HEK293 (cell line): ENCODE results near the gene ANKRD40.

Experiments
- EGR2 ChIP-seq: fragments of 450-650 bp; formaldehyde crosslinking; IDR thresholded peaks from 2 replicates; pipeline ENCODE4 v1.5.1; 2016; ENCODE audit warnings: low read depth, missing biosample characterization, missing genetic modification characterization
- GLIS2 ChIP-seq: fragments of 450-650 bp; formaldehyde crosslinking; IDR thresholded peaks from 2 replicates; pipeline ENCODE4 v1.5.1; 2016; ENCODE audit warnings: missing biosample characterization, missing genetic modification characterization
- HOXA7 ChIP-seq: sonication (generic); formaldehyde crosslinking; IDR thresholded peaks from 2 replicates; pipeline ENCODE4 v1.8.1; 2022; ENCODE audit warnings: missing genetic modification reagents, borderline replicate concordance
- KLF7 ChIP-seq: fragments of 450-650 bp; formaldehyde crosslinking; IDR thresholded peaks from 2 replicates; pipeline ENCODE4 v1.5.1; 2016; ENCODE audit warnings: missing biosample characterization, missing genetic modification characterization, borderline replicate concordance
- OSR2 ChIP-seq: fragments of 450-650 bp; formaldehyde crosslinking; IDR thresholded peaks from 2 replicates; pipeline ENCODE4 v1.5.1; 2016; ENCODE audit warnings: missing biosample characterization, missing genetic modification characterization
- OVOL3 ChIP-seq: fragments of 450-650 bp; formaldehyde crosslinking; IDR thresholded peaks from 2 replicates; pipeline ENCODE4 v1.5.1; 2016; ENCODE audit warnings: missing biosample characterization, missing genetic modification characterization
- ZBTB17 ChIP-seq: fragments of 450-650 bp; formaldehyde crosslinking; IDR thresholded peaks from 2 replicates; pipeline ENCODE4 v1.5.1; 2016; ENCODE audit warnings: missing biosample characterization, missing genetic modification characterization
- ZNF112 ChIP-seq: fragments of 450-650 bp; formaldehyde crosslinking; IDR thresholded peaks from 2 replicates; pipeline ENCODE4 v1.5.0; 2017; ENCODE audit warnings: missing biosample characterization, missing genetic modification characterization
- ZNF211 ChIP-seq: fragments of 450-650 bp; formaldehyde crosslinking; IDR thresholded peaks from 2 replicates; pipeline ENCODE4 v1.5.1; 2016; ENCODE audit warnings: low read depth, missing biosample characterization, missing genetic modification characterization
- ZNF221 ChIP-seq: fragments of 450-650 bp; formaldehyde crosslinking; IDR thresholded peaks from 2 replicates; pipeline ENCODE4 v1.5.1; 2017; ENCODE audit warnings: missing biosample characterization, missing genetic modification characterization, borderline replicate concordance
- ZNF223 ChIP-seq: fragments of 450-650 bp; formaldehyde crosslinking; IDR thresholded peaks from 2 replicates; pipeline ENCODE4 v1.5.1; 2016; ENCODE audit warnings: missing biosample characterization, missing genetic modification characterization
- ZNF239 ChIP-seq: fragments of 450-650 bp; formaldehyde crosslinking; IDR thresholded peaks from 2 replicates; pipeline ENCODE4 v1.5.1; 2016; ENCODE audit warnings: missing biosample characterization, missing genetic modification characterization
- ZNF292 ChIP-seq: fragments of 450-650 bp; formaldehyde crosslinking; IDR thresholded peaks from 2 replicates; pipeline ENCODE4 v1.5.1; 2016; ENCODE audit warnings: low read depth, missing biosample characterization, missing genetic modification characterization, borderline replicate concordance
- ZNF404 ChIP-seq: fragments of 450-650 bp; formaldehyde crosslinking; IDR thresholded peaks from 2 replicates; pipeline ENCODE4 v1.5.1; 2017; ENCODE audit warnings: missing biosample characterization, missing genetic modification characterization
- ZNF416 ChIP-seq: fragments of 450-650 bp; formaldehyde crosslinking; IDR thresholded peaks from 2 replicates; pipeline ENCODE4 v1.5.1; 2016; ENCODE audit warnings: missing biosample characterization, missing genetic modification characterization
- ZNF423 ChIP-seq: fragments of 450-650 bp; formaldehyde crosslinking; IDR thresholded peaks from 2 replicates; pipeline ENCODE4 v1.5.1; 2016; ENCODE audit warnings: missing biosample characterization, missing genetic modification characterization
- ZNF514 ChIP-seq: fragments of 450-650 bp; formaldehyde crosslinking; IDR thresholded peaks from 2 replicates; pipeline ENCODE4 v1.5.1; 2016; ENCODE audit warnings: missing biosample characterization, missing genetic modification characterization
- ZNF600 ChIP-seq: fragments of 450-650 bp; formaldehyde crosslinking; IDR thresholded peaks from 2 replicates; pipeline ENCODE4 v1.5.1; 2016; ENCODE audit warnings: missing biosample characterization, missing genetic modification characterization
- ZNF626 ChIP-seq: fragments of 450-650 bp; sonication (Bioruptor Pico); formaldehyde crosslinking; IDR thresholded peaks from 2 replicates; pipeline ENCODE4 v1.5.1; 2018; ENCODE audit warnings: missing biosample characterization, missing genetic modification characterization, inconsistent platforms
- ZNF629 ChIP-seq: fragments of 450-650 bp; formaldehyde crosslinking; IDR thresholded peaks from 2 replicates; pipeline ENCODE4 v1.5.1; 2017; ENCODE audit warnings: missing biosample characterization, missing genetic modification characterization
- ZNF776 ChIP-seq: fragments of 450-650 bp; formaldehyde crosslinking; IDR thresholded peaks from 2 replicates; pipeline ENCODE4 v1.5.0; 2017; ENCODE audit warnings: missing biosample characterization, missing genetic modification characterization, borderline replicate concordance
- ZNF777 ChIP-seq: fragments of 450-650 bp; formaldehyde crosslinking; IDR thresholded peaks from 2 replicates; pipeline ENCODE4 v1.5.1; 2017; ENCODE audit warnings: missing biosample characterization, missing genetic modification characterization, borderline replicate concordance
- ZSCAN23 ChIP-seq: fragments of 450-650 bp; formaldehyde crosslinking; IDR thresholded peaks from 2 replicates; pipeline ENCODE4 v1.5.1; 2016; ENCODE audit warnings: missing biosample characterization, missing genetic modification characterization
- TF ChIP-seq, protein P1 (sequence below): fragments of 450-650 bp; formaldehyde crosslinking; IDR thresholded peaks from 2 replicates; pipeline ENCODE4 v1.5.1; 2017; ENCODE audit warnings: missing biosample characterization, missing genetic modification characterization
- TF ChIP-seq, protein P2 (sequence below): fragments of 450-650 bp; formaldehyde crosslinking; IDR thresholded peaks from 2 replicates; pipeline ENCODE4 v1.5.1; 2016; ENCODE audit warnings: missing biosample characterization, missing genetic modification characterization
- TF ChIP-seq, protein P3 (sequence below): fragments of 450-650 bp; formaldehyde crosslinking; IDR thresholded peaks from 2 replicates; pipeline ENCODE4 v1.5.1; 2016; ENCODE audit warnings: missing biosample characterization, missing genetic modification characterization
- TF ChIP-seq, protein P4 (sequence below): fragments of 450-650 bp; formaldehyde crosslinking; IDR thresholded peaks from 2 replicates; pipeline ENCODE4 v1.5.1; 2017; ENCODE audit warnings: missing biosample characterization, missing genetic modification characterization
- TF ChIP-seq, protein P5 (sequence below): fragments of 450-650 bp; formaldehyde crosslinking; IDR thresholded peaks from 2 replicates; pipeline ENCODE4 v1.5.1; 2016; ENCODE audit warnings: missing biosample characterization, missing genetic modification characterization
- TF ChIP-seq, protein P6 (sequence below): fragments of 450-650 bp; formaldehyde crosslinking; IDR thresholded peaks from 2 replicates; pipeline ENCODE4 v1.5.1; 2017; ENCODE audit warnings: missing biosample characterization, missing genetic modification characterization

ANKRD40 gene

DNA sequence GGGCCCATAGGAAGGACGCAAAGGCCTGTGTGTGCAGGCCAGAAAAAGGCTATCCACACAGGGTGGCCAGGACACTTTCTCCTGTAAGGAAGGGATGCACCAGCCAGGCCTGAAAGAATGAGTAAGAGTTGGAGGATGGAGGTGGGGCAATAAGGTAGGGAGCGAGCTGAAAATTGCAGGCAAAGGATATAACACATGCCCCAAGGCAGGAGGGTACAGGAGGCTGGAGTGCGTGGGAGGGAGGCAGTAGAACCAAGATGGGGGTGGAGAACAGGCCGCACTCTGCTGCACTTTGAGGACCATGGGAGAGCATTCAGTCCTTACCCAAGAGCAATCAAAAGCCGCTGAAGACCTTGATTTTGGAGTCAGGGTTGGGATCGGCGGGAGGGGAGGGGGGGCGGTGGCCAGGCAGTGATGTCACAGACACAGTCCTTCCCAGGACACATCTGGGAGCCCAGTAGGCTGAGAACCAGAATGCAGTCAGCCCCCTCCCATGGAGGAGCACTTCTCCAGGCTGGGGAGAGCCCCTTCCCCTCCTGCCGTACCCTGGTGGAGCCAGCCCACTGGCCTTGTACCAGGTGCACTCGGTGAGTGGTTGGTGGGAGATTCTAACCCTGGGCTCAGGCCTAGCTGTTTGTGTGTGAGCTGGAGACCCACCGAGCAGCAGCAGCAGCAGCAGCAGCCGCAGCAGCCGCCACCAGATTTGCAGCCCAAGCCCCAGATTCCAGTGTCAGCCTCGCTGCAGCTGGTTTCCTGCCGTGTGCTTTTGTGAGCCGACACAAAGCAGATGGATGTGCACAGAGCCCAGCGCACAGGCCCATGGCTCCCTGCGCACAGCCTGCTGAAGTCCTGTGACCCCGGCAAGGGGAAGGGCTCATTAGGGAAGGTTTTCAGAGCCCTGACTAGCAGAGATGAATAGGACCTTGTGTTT, 17.5 kb downstream of the ANKRD40 start (continued):
- TF ChIP-seq, protein P1, sequence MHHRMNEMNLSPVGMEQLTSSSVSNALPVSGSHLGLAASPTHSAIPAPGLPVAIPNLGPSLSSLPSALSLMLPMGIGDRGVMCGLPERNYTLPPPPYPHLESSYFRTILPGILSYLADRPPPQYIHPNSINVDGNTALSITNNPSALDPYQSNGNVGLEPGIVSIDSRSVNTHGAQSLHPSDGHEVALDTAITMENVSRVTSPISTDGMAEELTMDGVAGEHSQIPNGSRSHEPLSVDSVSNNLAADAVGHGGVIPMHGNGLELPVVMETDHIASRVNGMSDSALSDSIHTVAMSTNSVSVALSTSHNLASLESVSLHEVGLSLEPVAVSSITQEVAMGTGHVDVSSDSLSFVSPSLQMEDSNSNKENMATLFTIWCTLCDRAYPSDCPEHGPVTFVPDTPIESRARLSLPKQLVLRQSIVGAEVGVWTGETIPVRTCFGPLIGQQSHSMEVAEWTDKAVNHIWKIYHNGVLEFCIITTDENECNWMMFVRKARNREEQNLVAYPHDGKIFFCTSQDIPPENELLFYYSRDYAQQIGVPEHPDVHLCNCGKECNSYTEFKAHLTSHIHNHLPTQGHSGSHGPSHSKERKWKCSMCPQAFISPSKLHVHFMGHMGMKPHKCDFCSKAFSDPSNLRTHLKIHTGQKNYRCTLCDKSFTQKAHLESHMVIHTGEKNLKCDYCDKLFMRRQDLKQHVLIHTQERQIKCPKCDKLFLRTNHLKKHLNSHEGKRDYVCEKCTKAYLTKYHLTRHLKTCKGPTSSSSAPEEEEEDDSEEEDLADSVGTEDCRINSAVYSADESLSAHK, result no peak
- TF ChIP-seq ZNF221 (tag by site-specific recombination) (no peak), ZNF239 (no peak), OVOL3 (tag by site-specific recombination) (no peak), HOXA7 (CRISPR knock-in tag) (no peak), EGR2 (peak; percentile 89), ZNF223 (no peak), ZNF629 (tag by site-specific recombination) (no peak), ZNF626 (tag by site-specific recombination) (no peak), ZNF211 (tag by site-specific recombination) (no peak), ZSCAN23 (no peak), ZNF514 (tag by site-specific recombination) (no peak), KLF7 (tag by site-specific recombination) (no peak), ZNF600 (tag by site-specific recombination) (peak; percentile 62; the same call in 1 of the 2 replicates), GLIS2 (tag by site-specific recombination) (no peak), ZNF777 (tag by site-specific recombination) (no peak), ZNF112 (no peak), ZNF292 (no peak), OSR2 (tag by site-specific recombination) (peak; percentile 52; the same call in 1 of the 2 replicates), ZNF776 (no peak), ZNF404 (tag by site-specific recombination) (no peak), ZNF416 (tag by site-specific recombination) (no peak), ZBTB17 (peak; percentile 55; the same call in 1 of the 2 replicates), ZNF423 (tag by site-specific recombination) (no peak)
- TF ChIP-seq, protein P2, sequence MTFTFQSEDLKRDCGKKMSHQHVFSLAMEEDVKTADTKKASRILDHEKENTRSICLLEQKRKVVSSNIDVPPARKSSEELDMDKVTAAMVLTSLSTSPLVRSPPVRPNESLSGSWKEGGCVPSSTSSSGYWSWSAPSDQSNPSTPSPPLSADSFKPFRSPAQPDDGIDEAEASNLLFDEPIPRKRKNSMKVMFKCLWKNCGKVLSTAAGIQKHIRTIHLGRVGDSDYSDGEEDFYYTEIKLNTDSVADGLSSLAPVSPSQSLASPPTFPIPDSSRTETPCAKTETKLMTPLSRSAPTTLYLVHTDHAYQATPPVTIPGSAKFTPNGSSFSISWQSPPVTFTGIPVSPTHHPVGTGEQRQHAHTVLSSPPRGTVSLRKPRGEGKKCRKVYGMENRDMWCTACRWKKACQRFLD, result no peak
- TF ChIP-seq, protein P3, sequence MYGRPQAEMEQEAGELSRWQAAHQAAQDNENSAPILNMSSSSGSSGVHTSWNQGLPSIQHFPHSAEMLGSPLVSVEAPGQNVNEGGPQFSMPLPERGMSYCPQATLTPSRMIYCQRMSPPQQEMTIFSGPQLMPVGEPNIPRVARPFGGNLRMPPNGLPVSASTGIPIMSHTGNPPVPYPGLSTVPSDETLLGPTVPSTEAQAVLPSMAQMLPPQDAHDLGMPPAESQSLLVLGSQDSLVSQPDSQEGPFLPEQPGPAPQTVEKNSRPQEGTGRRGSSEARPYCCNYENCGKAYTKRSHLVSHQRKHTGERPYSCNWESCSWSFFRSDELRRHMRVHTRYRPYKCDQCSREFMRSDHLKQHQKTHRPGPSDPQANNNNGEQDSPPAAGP, result peak; percentile 52; the same call in 1 of the 2 replicates
- TF ChIP-seq, protein P4, sequence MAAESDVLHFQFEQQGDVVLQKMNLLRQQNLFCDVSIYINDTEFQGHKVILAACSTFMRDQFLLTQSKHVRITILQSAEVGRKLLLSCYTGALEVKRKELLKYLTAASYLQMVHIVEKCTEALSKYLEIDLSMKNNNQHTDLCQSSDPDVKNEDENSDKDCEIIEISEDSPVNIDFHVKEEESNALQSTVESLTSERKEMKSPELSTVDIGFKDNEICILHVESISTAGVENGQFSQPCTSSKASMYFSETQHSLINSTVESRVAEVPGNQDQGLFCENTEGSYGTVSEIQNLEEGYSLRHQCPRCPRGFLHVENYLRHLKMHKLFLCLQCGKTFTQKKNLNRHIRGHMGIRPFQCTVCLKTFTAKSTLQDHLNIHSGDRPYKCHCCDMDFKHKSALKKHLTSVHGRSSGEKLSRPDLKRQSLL, result no peak
- TF ChIP-seq, protein P5, sequence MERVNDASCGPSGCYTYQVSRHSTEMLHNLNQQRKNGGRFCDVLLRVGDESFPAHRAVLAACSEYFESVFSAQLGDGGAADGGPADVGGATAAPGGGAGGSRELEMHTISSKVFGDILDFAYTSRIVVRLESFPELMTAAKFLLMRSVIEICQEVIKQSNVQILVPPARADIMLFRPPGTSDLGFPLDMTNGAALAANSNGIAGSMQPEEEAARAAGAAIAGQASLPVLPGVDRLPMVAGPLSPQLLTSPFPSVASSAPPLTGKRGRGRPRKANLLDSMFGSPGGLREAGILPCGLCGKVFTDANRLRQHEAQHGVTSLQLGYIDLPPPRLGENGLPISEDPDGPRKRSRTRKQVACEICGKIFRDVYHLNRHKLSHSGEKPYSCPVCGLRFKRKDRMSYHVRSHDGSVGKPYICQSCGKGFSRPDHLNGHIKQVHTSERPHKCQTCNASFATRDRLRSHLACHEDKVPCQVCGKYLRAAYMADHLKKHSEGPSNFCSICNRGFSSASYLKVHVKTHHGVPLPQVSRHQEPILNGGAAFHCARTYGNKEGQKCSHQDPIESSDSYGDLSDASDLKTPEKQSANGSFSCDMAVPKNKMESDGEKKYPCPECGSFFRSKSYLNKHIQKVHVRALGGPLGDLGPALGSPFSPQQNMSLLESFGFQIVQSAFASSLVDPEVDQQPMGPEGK (tag by site-specific recombination), result peak; percentile 39; the same call in 1 of the 2 replicates
- TF ChIP-seq, protein P6, sequence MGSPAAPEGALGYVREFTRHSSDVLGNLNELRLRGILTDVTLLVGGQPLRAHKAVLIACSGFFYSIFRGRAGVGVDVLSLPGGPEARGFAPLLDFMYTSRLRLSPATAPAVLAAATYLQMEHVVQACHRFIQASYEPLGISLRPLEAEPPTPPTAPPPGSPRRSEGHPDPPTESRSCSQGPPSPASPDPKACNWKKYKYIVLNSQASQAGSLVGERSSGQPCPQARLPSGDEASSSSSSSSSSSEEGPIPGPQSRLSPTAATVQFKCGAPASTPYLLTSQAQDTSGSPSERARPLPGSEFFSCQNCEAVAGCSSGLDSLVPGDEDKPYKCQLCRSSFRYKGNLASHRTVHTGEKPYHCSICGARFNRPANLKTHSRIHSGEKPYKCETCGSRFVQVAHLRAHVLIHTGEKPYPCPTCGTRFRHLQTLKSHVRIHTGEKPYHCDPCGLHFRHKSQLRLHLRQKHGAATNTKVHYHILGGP, result no peak
